Measurements from ENCODE around the gene AKAP6. TPM values are rescaled to one million over a fixed set of nuclear protein-coding genes. Genes with fewer than 3 reads are reported as not detected.

Gene AKAP6
- polyA plus RNA-seq, 2 donors = 1.5 to 1.6 TPM

DNA sequence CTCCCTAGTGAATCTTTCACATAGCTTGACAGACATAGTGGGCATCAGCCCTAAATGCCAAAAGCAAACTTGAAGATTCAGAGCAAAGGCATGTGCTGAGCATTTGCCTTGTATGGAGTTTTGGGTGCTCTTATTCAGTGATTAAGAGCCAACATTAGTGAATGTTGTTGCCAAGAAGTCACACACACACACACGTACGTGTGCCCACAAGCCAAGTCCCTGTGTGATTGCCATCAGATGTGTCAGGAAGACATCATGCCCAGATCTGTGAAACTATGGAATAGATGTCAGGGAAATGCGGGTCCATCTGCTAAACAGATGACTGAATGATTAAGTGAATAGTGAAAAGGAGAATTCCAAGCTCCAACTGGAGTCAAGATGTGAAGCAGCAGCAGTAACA lies 149.0 kb downstream of the AKAP6 start:
- H3K27me3 ChIP-seq (ENCODE audit: control insufficient read depth in 1 of 2, insufficient read depth in 2 of 2, low read length in 2 of 2) = no peaks in the 10 kb centered on the region
- WGBS, 2 donors = 36 to 52% methylated on average over 3 of the region's 3 CpGs
- no peaks in the 10 kb centered on the region for H3K9me3 ChIP-seq (ENCODE audit: control insufficient read depth in 2 of 2, insufficient read depth in 1 of 2, low read depth in 1 of 2, low read length in 1 of 2)
- H3K27ac ChIP-seq (ENCODE audit: low read depth in 2 of 2, low read length in 1 of 2) = no peak overlapping the region
- no peak overlapping the region for H3K4me3 ChIP-seq (ENCODE audit: low read depth in 1 of 2, low read length in 2 of 2)
- H3K36me3 ChIP-seq (ENCODE audit: control insufficient read depth in 2 of 2, insufficient read depth in 2 of 2, low read length in 1 of 2) = no peaks in the 10 kb centered on the region
- H3K4me1 ChIP-seq (ENCODE audit: control insufficient read depth in 2 of 2, insufficient read depth in 2 of 2, low read length in 1 of 2) = peaks cover 0 to 3% of the 10 kb centered on the region in 2 donors

- Histone ChIP-seq H3K4me3 (ENCODE audit: low read depth in 1 of 2, low read length in 2 of 2) (no peak overlapping the region), H3K27ac (ENCODE audit: low read depth in 2 of 2, low read length in 1 of 2) (no peak overlapping the region), H3K4me1 (ENCODE audit: control insufficient read depth in 2 of 2, insufficient read depth in 2 of 2, low read length in 1 of 2) (peaks cover 0 to 3% of the 10 kb centered on the region in 2 donors), H3K36me3 (ENCODE audit: control insufficient read depth in 2 of 2, insufficient read depth in 2 of 2, low read length in 1 of 2) (no peaks in the 10 kb centered on the region), H3K9me3 (ENCODE audit: control insufficient read depth in 2 of 2, insufficient read depth in 1 of 2, low read depth in 1 of 2, low read length in 1 of 2) (no peaks in the 10 kb centered on the region), H3K27me3 (ENCODE audit: control insufficient read depth in 1 of 2, insufficient read depth in 2 of 2, low read length in 2 of 2) (no peaks in the 10 kb centered on the region)
- 76 to 81% methylated on average over 1 of the region's 1 CpG for WGBS, 2 donors
Observed at GRCh38 chr14:32480337-32480736, 151.2 kb downstream of the AKAP6 start.

DNA sequence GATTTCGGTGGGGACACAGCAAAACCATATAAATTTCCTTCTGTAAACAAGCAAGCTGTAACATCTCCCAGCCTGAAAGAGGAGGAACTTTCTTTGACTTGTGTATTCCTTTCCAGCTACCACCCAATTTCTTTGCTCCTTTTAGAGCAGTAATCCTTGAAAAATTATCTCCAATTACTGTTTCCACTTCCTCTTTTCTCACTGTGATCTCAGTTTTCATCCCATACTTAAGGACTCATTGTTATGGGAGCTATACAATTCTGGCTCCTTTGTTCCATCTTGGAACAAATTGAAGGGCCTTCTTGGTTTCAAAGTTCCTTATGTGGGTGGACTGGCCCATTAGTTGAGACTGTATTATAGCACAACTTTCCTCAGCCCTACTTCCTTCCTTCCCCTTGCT lies 152.6 kb downstream of the AKAP6 start:
- H3K27me3 ChIP-seq (ENCODE audit: control insufficient read depth in 1 of 2, insufficient read depth in 2 of 2, low read length in 2 of 2) = no peaks in the 10 kb centered on the region
- no peak overlapping the region for H3K27ac ChIP-seq (ENCODE audit: low read depth in 2 of 2, low read length in 1 of 2)
- peaks cover 0 to 3% of the 10 kb centered on the region in 2 donors for H3K4me1 ChIP-seq (ENCODE audit: control insufficient read depth in 2 of 2, insufficient read depth in 2 of 2, low read length in 1 of 2)
- H3K4me3 ChIP-seq (ENCODE audit: low read depth in 1 of 2, low read length in 2 of 2) = no peak overlapping the region
- WGBS, 2 donors = 22 to 32% methylated on average over 1 of the region's 1 CpG
- H3K36me3 ChIP-seq (ENCODE audit: control insufficient read depth in 2 of 2, insufficient read depth in 2 of 2, low read length in 1 of 2) = no peaks in the 10 kb centered on the region
- no peaks in the 10 kb centered on the region for H3K9me3 ChIP-seq (ENCODE audit: control insufficient read depth in 2 of 2, insufficient read depth in 1 of 2, low read depth in 1 of 2, low read length in 1 of 2)

DNA sequence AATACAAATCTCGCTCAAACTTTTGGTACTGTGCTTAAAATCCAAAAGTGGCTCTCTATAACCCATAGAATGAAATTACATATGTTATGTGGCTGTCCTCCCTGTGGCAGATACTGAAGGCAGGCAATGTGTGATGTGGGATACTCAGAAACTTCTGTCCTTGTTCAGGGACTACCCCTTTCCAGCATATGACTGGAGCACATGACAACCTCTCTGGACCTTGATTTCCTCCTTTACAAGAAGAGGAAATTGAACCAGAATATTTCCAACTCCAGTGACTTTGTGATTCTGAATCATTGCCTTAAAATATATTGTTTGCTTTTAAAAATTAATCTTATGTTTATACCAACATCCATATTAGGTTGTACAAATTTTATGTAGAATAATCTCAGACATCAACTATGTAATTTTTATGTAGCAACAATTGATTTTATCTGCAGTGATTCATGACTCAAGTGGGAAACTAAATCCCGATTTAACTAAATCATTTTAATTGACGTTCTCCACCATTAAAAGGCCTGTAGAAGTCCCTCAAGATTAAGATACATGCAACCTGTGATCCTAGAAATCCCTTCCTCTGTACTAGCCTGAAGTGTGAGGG lies 162.4 kb downstream of the AKAP6 start:
- Histone ChIP-seq H3K4me1 (ENCODE audit: control insufficient read depth in 2 of 2, insufficient read depth in 2 of 2, low read length in 1 of 2) (no peaks in the 10 kb centered on the region), H3K27ac (ENCODE audit: low read depth in 2 of 2, low read length in 1 of 2) (no peak overlapping the region), H3K4me3 (ENCODE audit: low read depth in 1 of 2, low read length in 2 of 2) (no peak overlapping the region), H3K36me3 (ENCODE audit: control insufficient read depth in 2 of 2, insufficient read depth in 2 of 2, low read length in 1 of 2) (no peaks in the 10 kb centered on the region), H3K9me3 (ENCODE audit: control insufficient read depth in 2 of 2, insufficient read depth in 1 of 2, low read depth in 1 of 2, low read length in 1 of 2) (no peaks in the 10 kb centered on the region), H3K27me3 (ENCODE audit: control insufficient read depth in 1 of 2, insufficient read depth in 2 of 2, low read length in 2 of 2) (no peaks in the 10 kb centered on the region)
- 80 to 81% methylated on average over 3 of the region's 3 CpGs for WGBS, 2 donors

- Histone ChIP-seq H3K36me3 (ENCODE audit: control insufficient read depth in 2 of 2, insufficient read depth in 2 of 2, low read length in 1 of 2) (no peaks in the 10 kb centered on the region), H3K27ac (ENCODE audit: low read depth in 2 of 2, low read length in 1 of 2) (no peak overlapping the region), H3K9me3 (ENCODE audit: control insufficient read depth in 2 of 2, insufficient read depth in 1 of 2, low read depth in 1 of 2, low read length in 1 of 2) (no peaks in the 10 kb centered on the region), H3K4me1 (ENCODE audit: control insufficient read depth in 2 of 2, insufficient read depth in 2 of 2, low read length in 1 of 2) (no peaks in the 10 kb centered on the region), H3K27me3 (ENCODE audit: control insufficient read depth in 1 of 2, insufficient read depth in 2 of 2, low read length in 2 of 2) (no peaks in the 10 kb centered on the region), H3K4me3 (ENCODE audit: low read depth in 1 of 2, low read length in 2 of 2) (no peak overlapping the region)
Observed at GRCh38 chr14:32492457-32492856, 163.4 kb downstream of the AKAP6 start.

DNA sequence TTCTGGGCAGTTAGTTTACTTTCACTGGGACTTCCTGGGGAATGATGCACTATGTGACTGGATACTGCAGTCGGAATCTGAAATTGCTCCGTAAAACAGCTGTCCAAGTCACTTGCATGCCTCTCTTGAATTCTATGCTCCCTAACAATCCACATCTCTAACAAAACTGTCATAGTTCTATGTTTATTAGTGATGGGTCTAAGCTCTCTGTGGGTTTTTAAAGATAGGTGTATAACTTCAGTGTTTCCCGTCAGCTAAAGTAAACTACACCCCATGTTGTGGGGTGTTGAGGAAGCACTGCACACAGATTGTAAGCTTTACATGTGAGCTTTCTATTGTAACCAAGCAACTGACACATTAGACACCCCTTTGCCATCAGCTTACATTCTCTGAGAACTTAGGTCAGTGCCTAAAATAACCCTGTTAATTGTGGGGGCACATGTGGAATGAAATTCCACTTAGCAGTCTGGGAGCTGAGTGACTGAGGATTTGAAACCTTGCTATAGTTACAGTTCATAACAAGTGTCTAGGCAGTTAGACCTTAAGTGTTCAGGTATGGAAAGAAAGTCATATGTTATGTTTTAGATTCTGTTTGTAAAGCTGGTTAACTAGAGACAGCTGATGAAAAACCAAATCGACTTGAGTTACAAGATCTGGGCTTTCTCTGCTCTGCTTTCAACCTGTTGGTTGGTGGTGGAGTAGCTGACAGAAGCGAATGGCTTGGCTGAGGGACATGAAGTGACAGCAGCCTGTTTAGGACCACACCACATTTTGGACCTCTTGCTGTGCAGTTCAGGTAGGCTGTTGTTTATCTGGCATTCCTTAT lies 165.7 kb downstream of the AKAP6 start:
- 71 to 72% methylated on average over 5 of the region's 5 CpGs for WGBS, 2 donors
- no peaks in the 10 kb centered on the region for H3K9me3 ChIP-seq (ENCODE audit: control insufficient read depth in 2 of 2, insufficient read depth in 1 of 2, low read depth in 1 of 2, low read length in 1 of 2)
- no peak overlapping the region for H3K4me3 ChIP-seq (ENCODE audit: low read depth in 1 of 2, low read length in 2 of 2)
- H3K27me3 ChIP-seq (ENCODE audit: control insufficient read depth in 1 of 2, insufficient read depth in 2 of 2, low read length in 2 of 2) = no peaks in the 10 kb centered on the region
- H3K27ac ChIP-seq (ENCODE audit: low read depth in 2 of 2, low read length in 1 of 2) = peak overlapping the region in 1 of 2 donors; percentile 11
- H3K4me1 ChIP-seq (ENCODE audit: control insufficient read depth in 2 of 2, insufficient read depth in 2 of 2, low read length in 1 of 2) = no peaks in the 10 kb centered on the region
- no peaks in the 10 kb centered on the region for H3K36me3 ChIP-seq (ENCODE audit: control insufficient read depth in 2 of 2, insufficient read depth in 2 of 2, low read length in 1 of 2)

DNA sequence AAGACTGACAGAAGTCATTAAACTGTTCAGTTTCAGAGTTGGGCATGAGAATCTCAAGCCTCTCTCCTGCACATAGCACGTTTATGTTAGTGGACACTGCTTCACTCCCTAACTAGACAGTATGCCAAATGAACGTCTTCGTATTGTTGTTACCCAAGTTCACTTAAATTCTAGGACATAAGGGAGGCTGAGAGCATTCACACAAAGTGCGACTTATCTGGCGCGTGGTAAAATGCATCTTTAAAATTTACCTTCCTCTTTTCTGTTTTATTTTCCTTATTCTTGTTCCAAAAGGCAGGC lies 166.3 kb downstream of the AKAP6 start:
- 76 to 77% methylated on average over 6 of the region's 6 CpGs for WGBS, 2 donors
- H3K9me3 ChIP-seq (ENCODE audit: control insufficient read depth in 2 of 2, insufficient read depth in 1 of 2, low read depth in 1 of 2, low read length in 1 of 2) = no peaks in the 10 kb centered on the region
- no peaks in the 10 kb centered on the region for H3K4me1 ChIP-seq (ENCODE audit: control insufficient read depth in 2 of 2, insufficient read depth in 2 of 2, low read length in 1 of 2)
- peak overlapping the region in 1 of 2 donors; percentile 11 for H3K27ac ChIP-seq (ENCODE audit: low read depth in 2 of 2, low read length in 1 of 2)
- H3K4me3 ChIP-seq (ENCODE audit: low read depth in 1 of 2, low read length in 2 of 2) = no peak overlapping the region
- H3K36me3 ChIP-seq (ENCODE audit: control insufficient read depth in 2 of 2, insufficient read depth in 2 of 2, low read length in 1 of 2) = no peaks in the 10 kb centered on the region
- H3K27me3 ChIP-seq (ENCODE audit: control insufficient read depth in 1 of 2, insufficient read depth in 2 of 2, low read length in 2 of 2) = no peaks in the 10 kb centered on the region

DNA sequence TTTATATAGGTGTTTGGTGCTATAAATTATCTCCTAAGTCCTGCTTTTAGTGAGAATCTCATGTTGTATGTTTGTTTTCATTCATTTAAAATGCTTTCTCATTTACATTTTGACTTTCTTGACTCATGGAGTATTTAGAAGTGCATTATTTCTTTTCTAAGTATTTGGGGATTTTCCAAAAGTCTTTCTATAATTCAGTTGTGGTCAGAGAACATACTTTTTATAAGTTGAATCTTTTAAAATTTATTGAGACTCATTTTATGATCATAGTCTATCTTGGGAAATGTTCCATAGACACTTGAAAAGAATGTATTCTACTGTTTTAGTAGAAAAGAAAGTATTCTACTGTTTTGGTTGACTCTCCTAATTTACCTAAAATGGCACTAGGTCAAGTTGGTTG lies 168.2 kb downstream of the AKAP6 start:
- Histone ChIP-seq H3K9me3 (ENCODE audit: control insufficient read depth in 2 of 2, insufficient read depth in 1 of 2, low read depth in 1 of 2, low read length in 1 of 2) (no peaks in the 10 kb centered on the region), H3K27me3 (ENCODE audit: control insufficient read depth in 1 of 2, insufficient read depth in 2 of 2, low read length in 2 of 2) (no peaks in the 10 kb centered on the region), H3K36me3 (ENCODE audit: control insufficient read depth in 2 of 2, insufficient read depth in 2 of 2, low read length in 1 of 2) (no peaks in the 10 kb centered on the region), H3K4me3 (ENCODE audit: low read depth in 1 of 2, low read length in 2 of 2) (no peak overlapping the region), H3K4me1 (ENCODE audit: control insufficient read depth in 2 of 2, insufficient read depth in 2 of 2, low read length in 1 of 2) (no peaks in the 10 kb centered on the region), H3K27ac (ENCODE audit: low read depth in 2 of 2, low read length in 1 of 2) (no peak overlapping the region)

GRCh38 chr14:32507029-32507984 lies 178.2 kb downstream of the AKAP6 start:
- Histone ChIP-seq H3K27me3 (ENCODE audit: control insufficient read depth in 1 of 2, insufficient read depth in 2 of 2, low read length in 2 of 2) (no peaks in the 10 kb centered on the region), H3K27ac (ENCODE audit: low read depth in 2 of 2, low read length in 1 of 2) (peak overlapping the region; percentile 78 to 87), H3K9me3 (ENCODE audit: control insufficient read depth in 2 of 2, insufficient read depth in 1 of 2, low read depth in 1 of 2, low read length in 1 of 2) (no peaks in the 10 kb centered on the region), H3K36me3 (ENCODE audit: control insufficient read depth in 2 of 2, insufficient read depth in 2 of 2, low read length in 1 of 2) (no peaks in the 10 kb centered on the region), H3K4me3 (ENCODE audit: low read depth in 1 of 2, low read length in 2 of 2) (no peak overlapping the region), H3K4me1 (ENCODE audit: control insufficient read depth in 2 of 2, insufficient read depth in 2 of 2, low read length in 1 of 2) (no peaks in the 10 kb centered on the region)
- WGBS, 2 donors = 60 to 66% methylated on average over 4 of the region's 4 CpGs

Data from esophagus (tissue), 2 donors.